Measurements from ENCODE around the gene CIDEB.
A peak's percentile ranks its signal among the peaks of the same experiment; 100 is the strongest.

DNA sequence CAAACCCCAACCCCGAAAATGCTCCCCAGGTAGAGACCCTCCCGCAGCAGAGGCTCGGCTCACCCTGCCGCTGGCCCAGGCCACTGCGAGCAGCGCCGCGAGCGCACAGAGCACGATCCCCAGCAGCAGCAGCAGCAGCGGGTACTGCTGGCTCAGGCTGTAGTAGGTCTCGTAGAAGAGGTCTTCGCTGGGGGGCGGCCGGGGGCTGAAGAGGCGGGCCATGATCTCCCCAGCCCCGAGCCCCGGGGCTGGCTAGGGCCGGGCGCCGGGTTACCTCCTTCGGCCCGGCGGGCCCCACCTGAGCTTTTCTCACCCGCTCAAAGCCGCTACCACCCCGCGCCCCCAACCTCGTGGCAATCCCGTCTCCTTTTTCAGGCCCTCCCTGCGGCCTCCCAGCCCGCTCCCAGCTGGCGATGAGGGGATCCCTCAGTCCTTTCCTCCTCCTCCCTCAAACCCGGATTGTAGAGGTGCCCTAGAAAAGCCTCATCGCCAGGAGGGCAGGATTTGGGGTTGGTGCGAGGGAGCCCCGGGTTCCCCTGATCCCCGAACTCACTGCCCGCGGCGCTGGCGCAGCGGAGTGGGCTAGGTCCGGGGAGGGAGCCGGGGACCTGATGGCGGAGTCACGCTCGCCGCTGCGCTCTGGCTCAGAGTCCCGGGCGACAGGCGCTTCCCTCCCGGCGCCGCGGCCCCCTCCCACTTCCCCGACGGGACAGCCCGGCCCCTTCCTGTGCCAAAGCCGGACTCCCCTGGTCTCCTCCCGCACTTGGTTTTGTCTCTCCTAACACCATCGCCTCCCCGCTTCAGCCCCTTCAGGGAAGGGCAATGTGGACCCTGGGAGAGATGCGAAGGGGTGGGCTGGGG is 26.9 kb upstream of the CIDEB start, which contains the start of gene ADCY4:
- TF ChIP-seq POLR2A (IDR thresholded peaks at IDR 0.05): peak in 2 of 3 donors; percentile 31 to 42
- TF ChIP-seq, protein P1, sequence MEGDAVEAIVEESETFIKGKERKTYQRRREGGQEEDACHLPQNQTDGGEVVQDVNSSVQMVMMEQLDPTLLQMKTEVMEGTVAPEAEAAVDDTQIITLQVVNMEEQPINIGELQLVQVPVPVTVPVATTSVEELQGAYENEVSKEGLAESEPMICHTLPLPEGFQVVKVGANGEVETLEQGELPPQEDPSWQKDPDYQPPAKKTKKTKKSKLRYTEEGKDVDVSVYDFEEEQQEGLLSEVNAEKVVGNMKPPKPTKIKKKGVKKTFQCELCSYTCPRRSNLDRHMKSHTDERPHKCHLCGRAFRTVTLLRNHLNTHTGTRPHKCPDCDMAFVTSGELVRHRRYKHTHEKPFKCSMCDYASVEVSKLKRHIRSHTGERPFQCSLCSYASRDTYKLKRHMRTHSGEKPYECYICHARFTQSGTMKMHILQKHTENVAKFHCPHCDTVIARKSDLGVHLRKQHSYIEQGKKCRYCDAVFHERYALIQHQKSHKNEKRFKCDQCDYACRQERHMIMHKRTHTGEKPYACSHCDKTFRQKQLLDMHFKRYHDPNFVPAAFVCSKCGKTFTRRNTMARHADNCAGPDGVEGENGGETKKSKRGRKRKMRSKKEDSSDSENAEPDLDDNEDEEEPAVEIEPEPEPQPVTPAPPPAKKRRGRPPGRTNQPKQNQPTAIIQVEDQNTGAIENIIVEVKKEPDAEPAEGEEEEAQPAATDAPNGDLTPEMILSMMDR (IDR thresholded peaks at IDR 0.05): no peak

All from body of pancreas (tissue), 4 donors.